Adrenal gland (tissue), 12 donors: ENCODE results near the gene DAB2IP. TPM values are rescaled to one million over a fixed set of nuclear protein-coding genes. Genes with fewer than 3 reads are reported as not detected.

ENCODE experiments used
- DNase-seq, 7 donors: peaks; one replicate each; pipeline ENCODE4 v3.0.0-alpha.2; 2019 to 2020
- H3K27ac ChIP-seq, 5 donors: fragments of 200-600 bp; sonication (generic) in 4 of 5; 1 replicate in 3 of 5; 2 replicates in 2 of 5; pipeline versions ENCODE4 v1.5.1 to v1.8.0; 2016 to 2020; ENCODE audit warnings: mild to moderate bottlenecking in 1 of 5
- H3K27me3 ChIP-seq: fragments of 200-600 bp; 2 replicates; pipeline ENCODE4 v1.8.0; 2021
- H3K36me3 ChIP-seq, 2 donors: fragments of 200-600 bp; replicated peaks in 1 of 2; 1 replicate in 1 of 2; 2 replicates in 1 of 2; pipeline versions ENCODE4 v1.5.1 to v1.8.0; 2018 to 2022
- H3K4me1 ChIP-seq, 2 donors: fragments of 200-600 bp; replicated peaks in 1 of 2; 1 replicate in 1 of 2; 2 replicates in 1 of 2; pipeline versions ENCODE4 v1.5.1 to v1.8.0; 2018 to 2021
- H3K4me3 ChIP-seq, 4 donors: fragments of 200-600 bp; sonication (generic) in 3 of 4; one replicate each; pipeline ENCODE4 v1.5.1; 2016 to 2018
- H3K9me3 ChIP-seq, 3 donors: fragments of 200-600 bp; sonication (generic) in 1 of 3; replicated peaks in 1 of 3; 1 replicate in 2 of 3; 2 replicates in 1 of 3; pipeline versions ENCODE4 v1.5.1 to v1.8.0; 2016 to 2021
- CTCF ChIP-seq, 6 experiments: fragments of 450-650 bp in 4 of 6; fragments of 200-600 bp in 2 of 6; sonication (generic) in 1 of 6; IDR thresholded peaks; 1 replicate in 5 of 6; 2 replicates in 1 of 6; pipeline versions ENCODE4 v1.5.1 to v1.8.0; 2016 to 2021; ENCODE audit warnings: antibody characterized with exemption in 6 of 6, mild to moderate bottlenecking in 2 of 6, moderate library complexity in 1 of 6
- WGBS, 4 donors: extraction: QIAGEN DNeasy Blood & Tissue Kit in 2 of 4; methylation state at CpG; one replicate each; pipeline versions ENCODE4 v1.1.5 to v1.1.7; 2013 to 2017; 5-methylcytosine and 5-hydroxymethylcytosine counted together
- intact Hi-C, 2 donors: fragments of 100-400 bp; cut with DNase I; formaldehyde crosslinking; loops; one replicate each; pipeline versions ENCODE4 v1.14.1 to v1.15.0; 2022 to 2023
- polyA plus RNA-seq, 3 donors: library from polyadenylated mRNA; stranded (reverse); fragments of 200-250 nt in 2 of 3; fragments of 350-450 nt in 1 of 3; fragmentation: Illumina TruSeq in 1 of 3; extraction: RNeasy Lipid Tissue Mini Kit (QIAGEN cat#74804) in 1 of 3; gene quantifications; one replicate each; pipeline ENCODE4 v1.2.3, GENCODE V29; 2013 to 2014
- total RNA-seq, 9 donors: library from RNA; depleted of rRNA in 4 of 9; stranded (reverse); fragments of >200 nt in 4 of 9; fragments of 120-200 nt in 1 of 9; fragmentation: NEBNext Ultra II Directional in 1 of 9; extraction: Animal tissue kit (Norgen Biotek cat#: 25700) in 1 of 9; gene quantifications; one replicate each; pipeline versions ENCODE4 v1.1.0 to v1.2.4, GENCODE V29; 2013 to 2023
- donor health status: healthy with polysubstance abuse.
- donor health status: Bipolar disorder and iron deficiency.
- donor health status: DM: yes; HTN: yes; CAD: no.
- donor health status: DM: no; HTN: no; CAD: no.
- donor health status: DM: no; HTN: no; CAD: no.
- donor health status: DM: yes; HTN: yes; CAD: no.

DAB2IP gene
- total and polyA plus RNA-seq, 12 donors = 12.0 to 52.2 (median 43.9) TPM

- WGBS, 4 donors = 95 to 97% (median 95%) methylated on average over 6 to 9 of the region's 9 CpGs
- no peak overlapping the region for H3K4me3 ChIP-seq
- intact Hi-C loops = no loop called here
- no peak for TF ChIP-seq CTCF (IDR thresholded peaks at IDR 0.05)
- no peaks in the 10 kb centered on the region for H3K36me3 ChIP-seq
- no peaks in the 10 kb centered on the region for H3K4me1 ChIP-seq
- H3K27me3 ChIP-seq = no peaks in the 10 kb centered on the region
- peak in 1 of 7 donors; percentile 37 for DNase-seq
- no peak overlapping the region for H3K27ac ChIP-seq
- H3K9me3 ChIP-seq = no peaks in the 10 kb centered on the region
These were observed 181.6 kb downstream of the DAB2IP start for GRCh38 chr9:121833061-121833460.

Other genes starting within 250 kb of the DAB2IP start
- 10 to 100 TPM in 4 of 9 donors, 1 to 10 TPM in 5; 1.5 to 34.1 (median 9.9) TPM for gene GGTA1, start 151.8 kb upstream of the DAB2IP start, total RNA-seq
- 1 to 10 TPM; 5.3 to 6.2 (median 6.1) TPM for gene GGTA1, start 151.8 kb upstream of the DAB2IP start, polyA plus RNA-seq